ENCODE results near the gene GLI3.

GLI3 gene

GRCh38 chr7:41972270-41972669 lies 264.7 kb downstream of the GLI3 start:
- TF ChIP-seq CTCF (IDR thresholded peaks at IDR 0.05; ENCODE audit: low read depth, low read length, missing control alignments): no peak
- DNase-seq (ENCODE audit: low read depth): no peak
- no peak overlapping the region for H3K4me3 ChIP-seq (ENCODE audit: low read depth, low read length)

GRCh38 chr7:41971640-41972187 lies 265.3 kb downstream of the GLI3 start:
- no peak for TF ChIP-seq CTCF (IDR thresholded peaks at IDR 0.05; ENCODE audit: low read depth, low read length, missing control alignments)
- H3K4me3 ChIP-seq (ENCODE audit: low read depth, low read length): no peak overlapping the region

GRCh38 chr7:41970941-41971340 lies 266.1 kb downstream of the GLI3 start:
- H3K4me3 ChIP-seq (ENCODE audit: low read depth, low read length): no peak overlapping the region
- TF ChIP-seq CTCF (IDR thresholded peaks at IDR 0.05; ENCODE audit: low read depth, low read length, missing control alignments): no peak
- no peak for DNase-seq (ENCODE audit: low read depth)

More at GRCh38 chr7:41971640-41972187, 265.3 kb downstream of the GLI3 start:
- DNase-seq (ENCODE audit: low read depth): no peak

GRCh38 chr7:41969561-41970105 lies 267.4 kb downstream of the GLI3 start:
- no peak for TF ChIP-seq CTCF (IDR thresholded peaks at IDR 0.05; ENCODE audit: low read depth, low read length, missing control alignments)
- H3K4me3 ChIP-seq (ENCODE audit: low read depth, low read length): no peak overlapping the region
- no peak for DNase-seq (ENCODE audit: low read depth)

GRCh38 chr7:41967156-41967555 lies 269.9 kb downstream of the GLI3 start:
- no peak for DNase-seq (ENCODE audit: low read depth)
- no peak overlapping the region for H3K4me3 ChIP-seq (ENCODE audit: low read depth, low read length)
- TF ChIP-seq CTCF (IDR thresholded peaks at IDR 0.05; ENCODE audit: low read depth, low read length, missing control alignments): no peak

GRCh38 chr7:41965951-41966505 lies 271.0 kb downstream of the GLI3 start:
- no peak overlapping the region for H3K4me3 ChIP-seq (ENCODE audit: low read depth, low read length)
- DNase-seq (ENCODE audit: low read depth): no peak
- TF ChIP-seq CTCF (IDR thresholded peaks at IDR 0.05; ENCODE audit: low read depth, low read length, missing control alignments): no peak

Measured in GM12864 (cell line).